Mesothelial cell of epicardium (in vitro differentiated cells): Measurements from ENCODE around the gene PTBP3. TPM values are rescaled to one million over a fixed set of nuclear protein-coding genes. Genes with fewer than 3 reads are reported as not detected.

Experiments
- DNase-seq, 2 experiments: peaks; one replicate each; pipeline ENCODE4 v3.0.0; 2021; ENCODE audit warnings: low spot score in 2 of 2; ENCODE audit not compliant: unreplicated experiment in 2 of 2
- H3K27ac Mint-ChIP-seq: 2 replicates; pipeline ENCODE4 v1.8.0; 2021; ENCODE audit warnings: mixed read lengths
- H3K27me3 Mint-ChIP-seq: 2 replicates; pipeline ENCODE4 v1.8.0; 2021; ENCODE audit warnings: low read depth, mixed read lengths
- H3K36me3 Mint-ChIP-seq: 2 replicates; pipeline ENCODE4 v1.8.0; 2021; ENCODE audit warnings: mixed read lengths
- H3K4me1 Mint-ChIP-seq: 2 replicates; pipeline ENCODE4 v1.8.0; 2021; ENCODE audit warnings: mixed read lengths
- H3K4me3 Mint-ChIP-seq: 2 replicates; pipeline ENCODE4 v1.8.0; 2021; ENCODE audit warnings: mild to moderate bottlenecking, moderate library complexity, mixed read lengths
- H3K9me3 Mint-ChIP-seq: 2 replicates; pipeline ENCODE4 v1.8.0; 2021; ENCODE audit warnings: mixed read lengths
- CTCF ChIP-seq: fragments of 200-600 bp; sonication (generic); IDR thresholded peaks from one replicate; pipeline ENCODE4 v1.5.0; 2021; ENCODE audit warnings: antibody characterized with exemption; ENCODE audit not compliant: unreplicated experiment
- total RNA-seq: library from RNA; stranded (reverse); gene quantifications from 3 replicates; pipeline ENCODE4 v1.2.1, GENCODE V29; 2021

PTBP3 gene
- total RNA-seq, result 39.3 to 42.5 TPM (median 41.6 TPM) in 3 replicates

- no peak for TF ChIP-seq CTCF
- H3K4me1 Mint-ChIP-seq, result peaks cover 28% of the 10 kb centered on the region
- H3K9me3 Mint-ChIP-seq, result no peaks in the 10 kb centered on the region
- H3K36me3 Mint-ChIP-seq, result peaks cover 1% of the 10 kb centered on the region
- H3K4me3 Mint-ChIP-seq, result peak within 1 kb of the TSS; percentile 96
- H3K27me3 Mint-ChIP-seq, result no peaks in the 10 kb centered on the region
- H3K27ac Mint-ChIP-seq, result peak within 1 kb of the TSS; percentile 99
- DNase-seq, result peak; percentile 48 to 73
These were observed at the start of gene PTBP3 for GRCh38 chr9:112332977-112333638. PTBP3 (minus strand) TSS chr9:112333619; CDS start chr9:112297865, 35,754 bp downstream.

- H3K36me3 Mint-ChIP-seq, result peaks cover 4% of the 10 kb centered on the region
- peak overlapping the region; percentile 23 for H3K4me3 Mint-ChIP-seq
- peak overlapping the region; percentile 84 for H3K27ac Mint-ChIP-seq
- H3K9me3 Mint-ChIP-seq, result no peaks in the 10 kb centered on the region
- no peak for DNase-seq
- H3K27me3 Mint-ChIP-seq, result no peaks in the 10 kb centered on the region
- no peak for TF ChIP-seq CTCF
- H3K4me1 Mint-ChIP-seq, result peaks cover 43% of the 10 kb centered on the region
These were observed 49.3 kb upstream of the PTBP3 start for GRCh38 chr9:112382501-112383364.

- TF ChIP-seq CTCF, result no peak
- H3K9me3 Mint-ChIP-seq, result no peaks in the 10 kb centered on the region
- no peaks in the 10 kb centered on the region for H3K36me3 Mint-ChIP-seq
- peaks cover 50% of the 10 kb centered on the region for H3K4me1 Mint-ChIP-seq
- no peaks in the 10 kb centered on the region for H3K27me3 Mint-ChIP-seq
- peak overlapping the region; percentile 25 for H3K27ac Mint-ChIP-seq
- DNase-seq, result no peak
- no peak overlapping the region for H3K4me3 Mint-ChIP-seq
These were observed 48.6 kb upstream of the PTBP3 start for GRCh38 chr9:112382066-112382465.

- Mint-ChIP-seq H3K27me3 (no peaks in the 10 kb centered on the region), H3K4me1 (peaks cover 52% of the 10 kb centered on the region), H3K27ac (peak overlapping the region; percentile 94), H3K9me3 (peaks cover 4% of the 10 kb centered on the region), H3K36me3 (peaks cover 8% of the 10 kb centered on the region), H3K4me3 (peak overlapping the region; percentile 95)
- DNase-seq, result no peak
- TF ChIP-seq CTCF, result no peak
These were observed 47.4 kb upstream of the PTBP3 start for GRCh38 chr9:112380825-112381221.

- Mint-ChIP-seq H3K9me3 (peaks cover 6% of the 10 kb centered on the region), H3K27ac (peak within 1 kb of the TSS; percentile 100), H3K4me3 (peak within 1 kb of the TSS; percentile 95), H3K27me3 (no peaks in the 10 kb centered on the region), H3K36me3 (peaks cover 12% of the 10 kb centered on the region), H3K4me1 (peaks cover 52% of the 10 kb centered on the region)
- no peak for TF ChIP-seq CTCF
- no peak for DNase-seq
These were observed 46.8 kb upstream of the PTBP3 start, which contains the start of gene HSDL2 for GRCh38 chr9:112380102-112380824. HSDL2 (plus strand) TSS chr9:112380108; CDS start chr9:112380164, 56 bp downstream.
